A549 (cell line): Measurements from ENCODE around the gene CDH16.

Experiments
- EP300 ChIP-seq, 2 experiments: fragments of >200 bp; sonication (Bioruptor Twin); formaldehyde crosslinking; IDR thresholded peaks; 2 replicates in 1 of 2; 3 replicates in 1 of 2; pipeline ENCODE4 v1.6.1; 2016 to 2017
- POLR2A ChIP-seq: IDR thresholded peaks from 2 replicates; pipeline ENCODE4 v1.6.1; 2012; ENCODE audit warnings: mild to moderate bottlenecking, low read length
- RNF2 ChIP-seq: fragments of 200-600 bp; sonication (generic); IDR thresholded peaks from 2 replicates; pipeline ENCODE4 v1.6.1; 2016; ENCODE audit warnings: low read depth, mild to moderate bottlenecking, antibody characterized with exemption, moderate library complexity, borderline replicate concordance
- TF ChIP-seq, protein P1 (sequence below): fragments of >200 bp; sonication (Bioruptor Twin); formaldehyde crosslinking; IDR thresholded peaks from 3 replicates; pipeline ENCODE4 v1.5.1; 2016

DNA sequence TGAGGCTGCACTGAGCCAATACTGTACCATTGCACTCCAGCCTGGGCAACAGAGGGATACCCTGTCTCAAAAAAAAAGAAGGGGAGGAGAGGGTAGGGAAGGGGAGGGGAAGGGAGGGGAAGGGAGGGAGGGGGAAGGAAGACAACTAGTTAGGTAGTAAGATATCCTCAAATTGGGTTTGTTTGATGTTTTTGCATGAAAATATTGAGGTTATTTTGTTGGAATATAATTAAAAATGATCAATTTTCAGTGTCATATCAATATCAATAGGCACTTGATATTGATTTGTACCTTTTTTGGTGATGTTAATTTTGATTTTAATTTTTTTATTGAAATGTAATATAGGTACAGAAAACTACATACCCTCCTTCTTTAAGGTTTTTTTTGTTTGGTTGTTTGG is 55.0 kb downstream of the CDH16 start:
- TF ChIP-seq EP300 (IDR thresholded peaks at IDR 0.05), result no peak
- TF ChIP-seq POLR2A, result no peak
- TF ChIP-seq, protein P1, sequence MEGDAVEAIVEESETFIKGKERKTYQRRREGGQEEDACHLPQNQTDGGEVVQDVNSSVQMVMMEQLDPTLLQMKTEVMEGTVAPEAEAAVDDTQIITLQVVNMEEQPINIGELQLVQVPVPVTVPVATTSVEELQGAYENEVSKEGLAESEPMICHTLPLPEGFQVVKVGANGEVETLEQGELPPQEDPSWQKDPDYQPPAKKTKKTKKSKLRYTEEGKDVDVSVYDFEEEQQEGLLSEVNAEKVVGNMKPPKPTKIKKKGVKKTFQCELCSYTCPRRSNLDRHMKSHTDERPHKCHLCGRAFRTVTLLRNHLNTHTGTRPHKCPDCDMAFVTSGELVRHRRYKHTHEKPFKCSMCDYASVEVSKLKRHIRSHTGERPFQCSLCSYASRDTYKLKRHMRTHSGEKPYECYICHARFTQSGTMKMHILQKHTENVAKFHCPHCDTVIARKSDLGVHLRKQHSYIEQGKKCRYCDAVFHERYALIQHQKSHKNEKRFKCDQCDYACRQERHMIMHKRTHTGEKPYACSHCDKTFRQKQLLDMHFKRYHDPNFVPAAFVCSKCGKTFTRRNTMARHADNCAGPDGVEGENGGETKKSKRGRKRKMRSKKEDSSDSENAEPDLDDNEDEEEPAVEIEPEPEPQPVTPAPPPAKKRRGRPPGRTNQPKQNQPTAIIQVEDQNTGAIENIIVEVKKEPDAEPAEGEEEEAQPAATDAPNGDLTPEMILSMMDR, result no peak
- no peak for TF ChIP-seq RNF2
